Thoracic aorta (tissue), 2 donors: Measurements from ENCODE around the gene FN1. TPM values are rescaled to one million over a fixed set of nuclear protein-coding genes. Genes with fewer than 3 reads are reported as not detected.

ENCODE experiments used
- ATAC-seq: fragments of 150-250 bp; one replicate; pipeline ENCODE4 v1.8.0; 2017; ENCODE audit warnings: low read depth; ENCODE audit not compliant: insufficient number of reproducible peaks, low FRiP score
- DNase-seq: peaks from one replicate; pipeline ENCODE4 v3.0.0-alpha.2; 2020; ENCODE audit warnings: low spot score
- H3K27ac ChIP-seq, 2 donors: fragments of 200-600 bp; sonication (generic); 1 replicate in 1 of 2; 2 replicates in 1 of 2; pipeline ENCODE4 v1.5.1; 2016; ENCODE audit warnings: mild to moderate bottlenecking in 2 of 2, moderate library complexity in 2 of 2
- H3K27me3 ChIP-seq: fragments of 200-600 bp; sonication (generic); replicated peaks from 2 replicates; pipeline ENCODE4 v1.6.0; 2016; ENCODE audit warnings: mild to moderate bottlenecking; ENCODE audit not compliant: insufficient read depth
- H3K36me3 ChIP-seq: fragments of 200-600 bp; sonication (generic); one replicate; pipeline ENCODE4 v1.5.1; 2016
- H3K4me1 ChIP-seq, 2 donors: fragments of 200-600 bp; sonication (generic); 1 replicate in 1 of 2; 2 replicates in 1 of 2; pipeline versions ENCODE4 v1.5.1 to v1.6.0; 2016; ENCODE audit warnings: low read depth in 2 of 2, mild to moderate bottlenecking in 1 of 2; ENCODE audit not compliant: control insufficient read depth in 1 of 2
- H3K4me3 ChIP-seq: fragments of 200-600 bp; sonication (generic); 2 replicates; pipeline ENCODE4 v1.5.1; 2016; ENCODE audit warnings: mild to moderate bottlenecking
- H3K9me3 ChIP-seq: fragments of 200-600 bp; sonication (generic); 2 replicates; pipeline ENCODE4 v1.5.1; 2016
- total RNA-seq, 2 donors: library from RNA; depleted of rRNA; stranded (reverse); fragments of >200 nt; gene quantifications; one replicate each; pipeline versions ENCODE4 v1.1.0 to v1.2.3, GENCODE V29; 2016
- TF ChIP-seq, protein P1 (sequence below): fragments of 200-600 bp; sonication (generic); IDR thresholded peaks from one replicate; pipeline ENCODE4 v1.5.1; 2019; ENCODE audit warnings: antibody characterized with exemption

FN1 gene
- total RNA-seq, 2 donors from 2014 or later, result 6,415 to 8,882 TPM

GRCh38 chr2:215371915-215372897 lies 63.7 kb downstream of the FN1 start:
- Histone ChIP-seq H3K4me3 (no peak overlapping the region), H3K36me3 (peaks cover 87% of the 10 kb centered on the region), H3K27ac (no peak overlapping the region), H3K27me3 (no peaks in the 10 kb centered on the region), H3K9me3 (no peaks in the 10 kb centered on the region), H3K4me1 (no peaks in the 10 kb centered on the region)
- ATAC-seq (no peak), DNase-seq (no peak)
- TF ChIP-seq, protein P1, sequence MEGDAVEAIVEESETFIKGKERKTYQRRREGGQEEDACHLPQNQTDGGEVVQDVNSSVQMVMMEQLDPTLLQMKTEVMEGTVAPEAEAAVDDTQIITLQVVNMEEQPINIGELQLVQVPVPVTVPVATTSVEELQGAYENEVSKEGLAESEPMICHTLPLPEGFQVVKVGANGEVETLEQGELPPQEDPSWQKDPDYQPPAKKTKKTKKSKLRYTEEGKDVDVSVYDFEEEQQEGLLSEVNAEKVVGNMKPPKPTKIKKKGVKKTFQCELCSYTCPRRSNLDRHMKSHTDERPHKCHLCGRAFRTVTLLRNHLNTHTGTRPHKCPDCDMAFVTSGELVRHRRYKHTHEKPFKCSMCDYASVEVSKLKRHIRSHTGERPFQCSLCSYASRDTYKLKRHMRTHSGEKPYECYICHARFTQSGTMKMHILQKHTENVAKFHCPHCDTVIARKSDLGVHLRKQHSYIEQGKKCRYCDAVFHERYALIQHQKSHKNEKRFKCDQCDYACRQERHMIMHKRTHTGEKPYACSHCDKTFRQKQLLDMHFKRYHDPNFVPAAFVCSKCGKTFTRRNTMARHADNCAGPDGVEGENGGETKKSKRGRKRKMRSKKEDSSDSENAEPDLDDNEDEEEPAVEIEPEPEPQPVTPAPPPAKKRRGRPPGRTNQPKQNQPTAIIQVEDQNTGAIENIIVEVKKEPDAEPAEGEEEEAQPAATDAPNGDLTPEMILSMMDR, result no peak

GRCh38 chr2:215370112-215370965 lies 65.5 kb downstream of the FN1 start:
- no peak for ATAC-seq
- Histone ChIP-seq H3K4me1 (no peaks in the 10 kb centered on the region), H3K27ac (no peak overlapping the region), H3K9me3 (no peaks in the 10 kb centered on the region), H3K4me3 (no peak overlapping the region), H3K36me3 (peaks cover 85% of the 10 kb centered on the region), H3K27me3 (no peaks in the 10 kb centered on the region)
- TF ChIP-seq, protein P1, result no peak
- DNase-seq, result no peak

- H3K27ac ChIP-seq, result peak overlapping the region in 1 of 2 donors; percentile 4
- ATAC-seq (no peak), DNase-seq (no peak)
- no peaks in the 10 kb centered on the region for H3K27me3 ChIP-seq
- no peaks in the 10 kb centered on the region for H3K4me1 ChIP-seq
- no peaks in the 10 kb centered on the region for H3K9me3 ChIP-seq
- H3K36me3 ChIP-seq, result peaks cover 85% of the 10 kb centered on the region
- TF ChIP-seq, protein P1, result no peak
- H3K4me3 ChIP-seq, result no peak overlapping the region
These were observed 66.6 kb downstream of the FN1 start for GRCh38 chr2:215369181-215369760.

DNA sequence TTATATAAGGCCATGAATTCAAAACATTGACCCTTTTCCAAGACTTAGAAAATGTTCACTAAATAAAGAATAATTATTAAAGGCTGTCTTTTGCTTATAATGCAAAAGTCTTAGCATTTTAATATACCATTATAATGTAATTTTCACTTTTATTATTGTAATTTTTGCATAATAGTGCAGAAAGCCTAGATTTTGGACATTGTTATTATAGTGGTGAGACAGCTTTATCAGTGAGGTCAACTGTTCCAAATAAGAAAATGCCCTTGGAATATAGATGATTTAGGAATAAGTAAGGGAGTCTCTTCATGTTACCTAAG lies 67.4 kb downstream of the FN1 start:
- no peak for DNase-seq
- no peak overlapping the region for H3K4me3 ChIP-seq
- no peaks in the 10 kb centered on the region for H3K9me3 ChIP-seq
- H3K27me3 ChIP-seq, result no peaks in the 10 kb centered on the region
- no peaks in the 10 kb centered on the region for H3K4me1 ChIP-seq
- no peak for ATAC-seq
- TF ChIP-seq, protein P1, result no peak
- no peak overlapping the region for H3K27ac ChIP-seq
- H3K36me3 ChIP-seq, result peaks cover 85% of the 10 kb centered on the region
